Measurements from ENCODE around the gene MCAM.

GRCh38 chr11:119357074-119357473 lies 40.1 kb upstream of the MCAM start:
- TF ChIP-seq CTCF (IDR thresholded peaks at IDR 0.05) (no peak), POLR2A (IDR thresholded peaks at IDR 0.05) (no peak)
